GM18909 (cell line): ENCODE data around the gene OPN5.

Source experiments
- ATAC-seq: cut with Tn5 transposase; IDR thresholded peaks from one replicate; pipeline ENCODE4 v1.9.1; 2021; ENCODE audit warnings: mild to moderate bottlenecking; ENCODE audit not compliant: unreplicated experiment, poor library complexity

Gene OPN5

DNA sequence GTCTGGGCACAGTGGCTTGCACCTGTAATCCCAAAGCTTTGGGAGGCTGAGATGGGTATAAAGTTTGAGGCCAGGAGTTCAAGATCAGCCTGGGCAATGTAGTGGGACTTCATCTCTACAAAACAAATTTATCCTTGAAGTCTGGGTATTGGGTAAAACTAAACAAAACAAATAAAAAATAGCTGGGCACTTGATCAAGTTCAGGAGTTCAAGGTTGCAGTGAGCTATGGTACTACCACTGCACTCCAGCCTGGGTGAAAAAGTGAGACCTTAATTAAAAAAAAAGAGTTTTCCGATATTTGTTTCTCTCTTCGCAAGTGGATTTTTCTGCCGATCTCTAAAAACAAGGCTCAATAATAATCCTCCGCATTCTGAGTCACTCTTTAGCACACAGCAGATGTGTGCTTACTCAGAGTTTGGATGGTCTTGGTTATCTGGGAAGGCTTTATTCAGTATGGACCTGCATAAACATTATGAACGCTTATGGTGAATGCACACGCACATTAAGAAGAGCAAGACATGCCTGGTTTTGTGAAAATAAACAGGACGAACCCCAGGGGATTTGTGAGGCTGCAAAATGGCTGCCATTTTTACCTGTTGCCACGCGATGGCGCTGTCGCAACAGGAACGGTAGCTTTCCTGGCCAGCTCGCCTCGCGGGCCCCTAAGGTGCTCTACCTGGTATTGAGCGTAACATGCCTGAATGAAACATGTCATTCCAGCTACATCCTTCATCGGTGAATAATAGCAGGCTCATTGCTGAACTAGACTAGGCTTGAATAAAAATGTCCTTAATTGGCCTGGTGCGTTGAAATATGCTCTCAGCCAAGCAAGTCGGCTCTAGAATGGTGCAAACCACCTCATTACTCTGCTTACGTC lies 6.0 kb downstream of the OPN5 start:
- ATAC-seq = peak; percentile 93

DNA sequence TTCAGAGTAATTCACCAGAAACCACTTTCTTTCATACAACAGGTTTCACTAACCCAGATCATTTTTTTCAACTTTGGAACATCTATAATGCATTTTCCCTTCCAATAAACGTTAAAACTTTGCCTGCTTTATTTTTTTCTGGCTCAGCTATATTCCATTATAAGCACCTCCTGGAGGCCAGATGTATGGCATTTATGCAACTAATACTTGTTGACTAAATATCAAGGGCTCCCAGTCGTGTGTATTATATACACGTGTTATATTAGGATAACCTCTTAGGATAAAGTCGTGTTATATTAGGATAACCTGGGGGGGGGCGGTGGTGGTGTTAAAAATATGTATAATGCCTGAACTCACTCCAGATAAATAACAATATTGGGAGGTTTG lies 6.7 kb downstream of the OPN5 start:
- no peak for ATAC-seq

DNA sequence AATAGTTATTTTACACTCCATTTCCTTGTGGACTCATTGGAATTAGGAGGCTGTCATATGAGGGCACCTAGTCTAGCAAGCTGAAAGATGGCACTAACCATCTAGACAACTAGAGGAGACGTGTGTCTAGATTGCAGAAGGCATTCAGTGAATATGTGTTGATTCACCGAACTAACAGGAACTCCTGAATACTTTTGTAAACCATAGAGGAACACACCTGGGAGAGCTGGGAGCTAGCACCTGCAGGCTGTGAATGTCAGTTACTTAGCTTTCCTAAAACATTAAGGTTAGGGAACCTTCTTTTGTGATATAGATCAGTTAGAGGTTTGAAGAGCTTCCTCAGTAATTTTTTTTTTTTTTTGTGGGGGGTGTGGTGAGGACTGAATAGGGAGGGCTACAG lies 7.7 kb downstream of the OPN5 start:
- ATAC-seq = no peak

DNA sequence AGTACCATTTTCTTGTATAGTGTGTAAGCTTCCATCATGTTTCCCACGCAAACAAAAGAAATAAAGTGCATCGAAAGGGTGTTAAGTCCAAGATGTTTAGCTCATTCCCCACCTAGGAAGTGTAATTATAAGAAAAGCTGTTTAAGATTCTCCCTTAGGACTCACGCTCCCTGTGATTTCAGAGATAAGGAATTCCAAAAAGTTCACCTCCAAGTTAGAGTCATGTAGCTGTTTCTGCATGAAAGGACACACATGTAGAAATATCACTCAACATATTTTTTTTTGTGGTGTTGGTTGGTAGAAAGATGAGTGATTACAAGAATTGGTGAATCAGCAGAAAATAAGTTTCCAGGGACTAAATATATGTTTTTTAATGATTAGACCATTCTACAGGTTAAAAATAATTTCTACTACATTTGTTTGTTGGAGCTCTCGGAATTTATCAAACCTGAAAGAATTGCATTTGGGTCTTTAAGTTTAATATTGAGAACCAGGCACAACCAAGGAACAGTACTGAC lies 10.4 kb downstream of the OPN5 start:
- ATAC-seq = no peak

DNA sequence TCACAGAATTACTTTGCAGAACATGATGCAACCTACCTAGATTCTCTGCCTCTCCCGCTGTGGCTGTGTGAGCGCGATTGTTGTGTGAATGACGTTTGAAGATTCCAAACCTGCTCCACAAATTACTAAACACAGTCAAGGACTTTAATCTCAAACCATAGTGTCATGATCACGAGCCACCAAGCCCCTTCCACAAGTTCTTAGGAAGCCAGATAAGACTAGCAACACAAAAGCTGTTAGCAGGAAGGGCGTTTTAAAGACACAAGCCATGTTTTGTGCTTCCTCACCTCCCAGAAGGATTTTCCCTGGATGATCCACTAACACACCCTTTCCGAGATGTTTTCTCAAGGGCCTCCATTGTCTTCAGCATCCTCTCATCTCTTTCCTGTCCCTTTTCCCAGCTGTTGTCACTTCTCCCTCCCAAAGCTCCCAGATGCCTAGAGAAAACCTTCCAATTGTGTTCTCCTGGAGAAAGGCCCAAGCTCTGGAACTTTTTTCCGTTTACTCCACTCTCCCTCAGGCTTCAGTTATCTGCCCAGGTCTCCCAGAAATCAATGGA lies 12.8 kb downstream of the OPN5 start:
- ATAC-seq = no peak

DNA sequence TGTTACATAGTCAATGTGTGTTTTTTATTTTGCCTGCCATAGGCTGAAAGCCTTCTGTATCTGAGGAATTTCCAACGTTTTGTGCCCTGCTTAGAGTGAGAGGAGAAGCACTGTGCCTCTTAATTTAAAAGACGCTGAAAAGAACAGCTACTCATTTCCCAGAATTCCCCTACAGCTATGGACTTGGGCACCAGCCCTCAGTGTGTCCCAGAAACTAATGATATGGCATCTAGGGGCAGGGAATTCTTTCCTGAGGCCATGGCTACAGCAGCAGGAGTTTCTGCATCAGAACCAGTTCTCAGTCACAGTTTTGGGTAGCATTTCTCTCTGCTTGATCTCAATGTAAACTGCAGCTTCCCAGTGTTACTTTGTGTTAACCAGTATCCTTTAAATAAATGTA lies 20.2 kb downstream of the OPN5 start:
- no peak for ATAC-seq

DNA sequence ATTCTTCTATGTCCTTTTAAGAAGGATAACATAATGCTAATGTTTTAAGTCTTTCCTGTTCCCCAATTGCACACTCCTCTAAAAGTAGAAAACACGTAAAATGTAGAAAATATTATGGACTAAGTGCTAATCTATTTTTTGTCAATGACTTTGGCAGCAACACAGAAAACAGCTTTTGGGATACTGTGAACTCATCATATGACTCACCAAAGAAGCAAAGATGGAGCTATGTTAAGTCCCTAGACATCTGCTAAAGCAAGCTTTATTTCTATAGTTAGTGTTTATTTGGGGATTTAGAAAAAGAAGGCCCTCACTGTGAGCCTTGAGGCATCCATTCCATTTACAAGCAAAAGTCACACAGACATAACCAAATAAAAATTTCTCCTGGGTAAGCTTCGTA lies 23.0 kb downstream of the OPN5 start:
- no peak for ATAC-seq

DNA sequence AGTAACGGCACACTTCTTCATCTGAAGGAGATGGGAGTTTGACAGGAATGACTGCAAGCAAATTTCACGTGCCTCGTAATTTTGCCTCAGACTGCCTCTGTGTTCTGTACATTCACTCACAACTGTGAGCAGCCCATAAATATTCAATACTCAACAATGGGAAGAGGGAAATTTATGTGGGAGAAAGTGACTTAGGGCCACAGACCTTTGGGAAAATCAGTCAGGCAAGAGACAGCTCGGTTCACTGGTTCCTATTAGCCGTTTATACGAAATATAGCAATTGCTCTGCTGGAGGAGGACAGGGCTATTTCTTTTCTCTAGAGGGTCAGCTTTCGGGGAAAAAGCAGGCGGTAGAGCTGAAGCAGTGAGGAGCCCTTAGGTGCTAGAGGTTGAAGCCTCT lies 28.0 kb downstream of the OPN5 start:
- no peak for ATAC-seq

DNA sequence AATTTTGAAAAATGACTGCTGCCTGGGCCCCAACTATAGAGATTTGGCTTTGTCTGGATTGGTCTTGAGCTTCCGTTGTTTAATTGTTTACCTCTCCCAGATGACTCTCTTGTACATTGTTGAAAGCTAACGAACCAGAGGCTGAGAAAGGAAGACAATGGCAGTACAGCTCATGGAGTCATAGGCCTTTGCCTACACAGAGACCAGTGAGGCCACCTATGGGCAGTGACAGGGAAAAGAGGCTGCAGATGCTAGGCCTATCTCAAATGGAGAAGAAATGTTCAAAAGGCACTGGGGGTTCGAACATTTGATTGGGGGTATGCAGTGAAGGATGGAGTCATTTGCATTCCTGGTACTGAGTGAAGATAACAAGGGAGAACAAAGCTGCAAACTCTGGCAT lies 29.1 kb downstream of the OPN5 start:
- ATAC-seq = no peak

DNA sequence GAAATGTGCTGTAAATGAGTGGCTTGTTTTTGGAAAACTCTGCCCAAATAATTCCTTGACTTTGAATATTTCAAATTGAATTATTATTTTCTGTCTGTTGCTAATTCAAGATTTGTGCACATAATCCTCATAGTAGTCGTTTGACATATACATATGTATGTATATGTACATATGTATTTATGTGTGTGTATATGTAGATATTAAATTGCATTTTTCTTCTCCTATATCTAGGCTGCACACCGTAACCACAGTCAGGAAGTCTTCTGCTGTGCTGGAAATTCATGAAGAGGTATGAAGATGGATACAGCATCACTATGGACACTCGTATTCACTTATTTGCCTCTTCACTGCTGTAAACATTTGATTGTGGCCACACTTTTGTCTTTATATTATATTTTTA lies 29.6 kb downstream of the OPN5 start:
- no peak for ATAC-seq

DNA sequence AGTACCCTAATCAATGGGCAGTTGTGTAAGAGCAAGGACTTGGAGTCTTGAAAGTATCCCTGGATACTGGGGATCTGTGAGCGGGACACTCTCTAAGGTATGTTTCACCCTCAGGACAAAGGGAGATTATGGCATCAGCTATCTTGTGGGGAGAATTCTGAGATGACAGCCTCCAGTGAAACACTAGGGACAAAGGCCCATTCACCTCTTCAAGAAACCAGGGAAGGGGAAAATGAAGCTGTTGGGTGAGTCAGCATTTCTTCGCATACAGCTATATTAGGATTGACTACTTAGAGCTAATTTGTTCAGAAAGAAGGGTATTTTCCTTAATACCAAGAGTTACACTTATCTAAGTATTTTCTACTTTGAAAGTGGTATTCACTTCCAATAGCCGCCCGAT lies 35.9 kb downstream of the OPN5 start:
- no peak for ATAC-seq

DNA sequence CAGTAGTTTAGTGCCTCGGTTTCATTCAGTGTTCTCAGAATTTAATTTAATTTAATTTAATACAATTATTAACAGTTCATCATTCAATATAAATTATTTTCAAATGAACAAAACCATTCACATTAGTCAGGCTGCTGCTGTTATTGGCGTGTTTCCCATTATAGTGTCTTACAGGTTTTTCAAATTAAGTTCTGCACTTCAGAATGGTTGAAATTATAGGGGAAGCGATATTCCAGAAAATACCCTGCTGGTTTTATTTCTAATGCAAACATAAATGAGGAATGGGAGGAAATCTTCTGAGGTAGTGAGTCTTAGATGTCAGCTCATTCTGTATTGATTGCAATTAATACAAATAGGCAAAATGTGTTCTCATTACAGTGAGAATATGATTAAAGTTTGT lies 37.6 kb downstream of the OPN5 start:
- ATAC-seq = no peak

DNA sequence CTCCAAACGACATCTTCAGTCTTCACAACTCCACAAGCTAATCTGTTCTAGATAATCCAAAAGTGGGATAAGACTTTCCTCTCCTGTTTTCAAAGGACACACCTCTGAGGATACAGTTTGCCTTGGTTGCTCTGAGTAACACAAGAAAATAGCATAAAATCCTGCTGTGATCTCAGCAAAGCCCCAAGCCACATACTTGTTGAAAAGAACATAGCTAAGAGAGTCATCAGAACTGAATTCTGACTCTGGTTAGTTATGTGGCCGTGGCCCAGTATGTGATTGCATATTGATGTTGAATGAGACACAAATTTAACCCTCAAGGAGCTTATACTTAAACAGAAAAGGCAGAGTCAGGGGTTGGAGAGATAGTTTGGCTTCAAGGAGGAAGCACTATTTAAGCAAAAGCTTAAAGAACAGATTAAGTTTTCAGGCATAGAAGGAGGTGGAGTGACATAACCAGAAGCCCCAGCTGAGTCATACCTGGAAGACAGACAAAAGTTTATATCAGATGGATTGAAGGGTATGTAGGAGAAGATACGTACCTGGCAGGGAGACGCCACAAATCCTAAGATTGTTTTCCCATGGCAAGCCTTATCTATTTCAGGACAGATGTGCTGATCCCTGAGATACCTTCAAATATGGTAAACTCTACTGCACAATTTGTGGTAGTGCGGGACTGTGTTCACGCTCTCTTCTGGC lies 41.2 kb downstream of the OPN5 start:
- no peak for ATAC-seq

DNA sequence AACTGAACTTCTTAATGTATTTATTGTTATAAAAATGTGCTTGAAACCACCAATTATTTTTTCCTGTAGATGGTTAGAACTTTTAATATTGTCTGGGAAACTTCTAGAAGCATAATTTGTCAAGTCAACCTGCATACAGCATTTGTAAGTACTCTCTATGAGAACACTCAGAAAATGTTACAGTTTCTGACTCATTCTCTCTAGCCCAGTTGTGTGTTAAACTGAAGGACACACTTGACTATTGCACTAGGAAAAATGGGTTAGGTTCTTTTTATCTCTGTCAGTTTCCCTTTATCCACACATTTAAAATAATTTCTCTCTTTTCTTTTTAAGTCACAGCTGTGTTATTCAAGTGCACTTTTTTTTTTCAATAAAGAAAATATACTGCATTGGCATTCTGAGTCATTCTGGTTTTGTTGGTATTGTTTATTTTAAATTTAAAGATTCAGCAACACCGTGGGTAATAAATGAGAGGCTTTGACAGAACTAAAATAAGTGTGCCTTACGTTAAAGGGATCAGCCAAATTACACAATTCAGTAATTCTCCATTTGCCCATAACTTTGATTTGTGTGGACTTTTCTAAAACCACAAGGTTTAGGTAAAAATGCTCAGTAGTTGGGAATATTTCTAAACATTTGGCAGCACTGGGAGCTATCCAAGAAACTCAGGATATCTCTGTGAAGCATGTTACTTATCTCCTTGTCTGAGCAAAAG lies 50.7 kb downstream of the OPN5 start:
- ATAC-seq = no peak

DNA sequence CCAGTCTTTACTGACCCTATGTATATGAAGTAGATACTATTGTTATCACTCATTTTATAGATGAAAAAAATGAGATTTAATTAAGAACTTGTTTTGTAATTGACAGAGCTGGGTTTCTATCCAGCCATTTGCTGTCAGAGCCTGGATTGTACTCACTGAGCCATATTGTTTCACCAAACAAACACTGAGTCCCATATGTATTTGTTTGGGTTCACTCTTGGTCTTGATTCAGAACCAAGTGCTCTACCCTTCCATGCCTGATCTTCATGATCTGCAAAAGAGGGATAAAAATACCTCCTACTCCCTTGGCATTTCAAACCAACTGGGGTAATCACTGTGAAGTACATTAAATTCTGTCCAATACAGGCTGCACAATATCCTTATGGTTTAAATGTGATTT lies 52.4 kb downstream of the OPN5 start:
- ATAC-seq = no peak

DNA sequence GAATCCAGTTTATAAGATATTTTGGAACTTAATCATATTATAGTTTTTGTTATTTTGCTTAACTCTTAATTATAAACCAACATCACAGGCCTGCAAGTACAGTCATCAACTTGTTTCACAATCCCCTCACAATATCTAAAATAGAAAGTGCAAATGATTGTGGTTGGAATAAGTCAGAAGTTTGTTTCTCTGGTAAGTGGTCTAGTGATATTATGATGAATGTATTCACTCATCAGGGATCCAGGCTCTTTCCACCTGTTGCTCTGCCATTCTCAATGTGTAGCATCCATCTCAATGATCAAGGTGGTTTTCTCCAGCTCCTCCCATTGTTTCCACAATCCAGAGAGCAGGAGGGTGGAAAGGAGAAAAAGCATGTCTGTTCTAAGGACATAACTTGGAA lies 54.2 kb downstream of the OPN5 start:
- no peak for ATAC-seq

DNA sequence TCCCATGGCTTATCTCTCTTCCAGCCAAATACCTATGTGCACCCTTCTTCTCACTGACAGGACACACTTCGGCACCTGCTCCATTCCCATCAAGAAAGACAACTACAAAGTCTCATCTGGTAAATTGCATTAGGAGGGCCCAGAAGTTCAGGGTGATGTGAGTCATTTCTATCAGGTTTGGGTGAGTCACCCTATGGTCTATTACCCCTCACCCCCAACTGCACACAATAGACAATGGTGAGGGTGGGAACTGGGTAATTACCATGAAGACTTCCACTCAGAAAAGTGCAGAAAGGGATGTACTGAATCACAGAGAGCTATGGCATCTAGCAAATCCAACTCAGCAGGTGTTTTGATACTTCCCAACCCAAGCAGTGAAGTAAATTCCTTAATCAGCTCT lies 54.8 kb downstream of the OPN5 start:
- ATAC-seq = peak; percentile 65

DNA sequence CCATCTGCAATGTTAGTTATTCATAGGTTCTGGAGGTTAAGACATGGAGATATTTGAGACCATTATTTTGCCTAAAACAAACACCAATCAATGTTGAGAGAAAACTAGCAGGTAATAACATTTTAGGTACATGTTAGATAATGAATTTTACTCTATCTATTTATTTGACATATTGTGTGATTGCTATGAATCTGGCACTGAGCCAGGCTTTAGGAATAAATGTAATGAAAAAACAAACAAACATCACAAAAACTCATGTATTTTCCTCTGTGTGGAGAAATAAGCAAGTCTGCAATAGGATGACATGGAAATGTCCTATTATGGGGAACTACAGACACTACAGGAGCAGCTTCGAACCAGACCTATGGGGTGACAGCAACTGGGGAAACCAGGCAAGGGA lies 57.8 kb downstream of the OPN5 start:
- no peak for ATAC-seq

DNA sequence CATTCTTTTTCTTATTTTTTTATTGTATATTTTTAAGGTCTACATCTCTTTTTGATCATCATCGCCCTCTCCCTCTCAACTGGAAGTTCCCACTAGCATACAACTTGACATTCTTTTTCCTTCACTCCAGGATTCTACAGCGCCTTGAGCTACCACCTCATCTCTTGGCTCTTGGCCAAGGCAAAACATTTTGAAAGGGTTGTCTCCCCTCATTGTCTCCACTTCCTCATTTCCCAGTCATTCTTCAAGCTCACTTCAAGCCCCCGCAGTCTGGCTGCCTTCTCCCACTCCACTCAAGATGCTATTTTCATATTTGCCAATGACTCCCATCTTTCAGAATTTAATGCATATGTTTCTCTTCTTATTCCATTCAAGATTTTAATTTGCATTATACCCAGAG lies 63.0 kb downstream of the OPN5 start:
- no peak for ATAC-seq

DNA sequence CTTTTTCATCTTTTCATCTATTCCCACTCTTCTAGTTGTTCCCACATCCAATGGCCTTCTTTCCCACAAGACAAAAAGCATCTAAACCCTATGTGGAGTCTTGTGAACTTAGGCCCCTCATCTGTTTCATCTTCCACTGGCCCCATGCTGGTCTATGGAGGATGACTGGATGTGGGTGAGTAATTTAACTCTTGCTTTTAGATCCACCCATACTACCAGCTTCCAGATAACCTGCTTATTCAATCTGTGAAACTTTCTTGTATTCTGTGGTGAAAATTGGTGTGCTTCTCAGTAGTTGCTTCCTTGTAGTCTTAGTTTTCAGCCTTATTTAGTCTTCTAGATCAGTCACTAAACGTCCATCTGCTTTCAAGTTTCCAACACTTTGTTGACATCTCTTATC lies 64.9 kb downstream of the OPN5 start:
- ATAC-seq = no peak

DNA sequence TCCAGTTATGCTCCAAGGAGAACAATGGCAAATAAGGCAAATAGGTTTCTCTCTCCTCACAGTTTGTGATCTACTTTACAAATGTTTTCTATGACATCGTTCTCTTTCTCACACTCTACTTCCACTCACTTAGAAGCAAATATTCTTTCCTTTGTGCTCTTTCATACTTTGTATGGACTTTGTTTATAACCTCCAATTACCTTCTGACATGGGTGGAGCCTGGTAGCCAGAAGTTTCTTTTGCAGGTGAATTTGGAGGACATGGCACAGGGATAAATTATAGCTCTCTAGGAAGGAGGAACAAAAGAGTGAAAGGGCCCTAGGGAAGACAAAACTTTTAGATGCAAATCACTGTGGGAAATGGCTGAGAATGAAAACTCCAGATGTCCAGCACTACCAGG lies 69.3 kb downstream of the OPN5 start:
- no peak for ATAC-seq
